KOPT-K1 (cell line): ENCODE measurements around the gene ROR2.
"Not testable (repeated sequence)": the region's sequence is repeated elsewhere in the genome, so short reads cannot be mapped to it uniquely, and the experiment has no call there.

Source experiments
- H3K27ac ChIP-seq: fragments of 200-600 bp; sonication (generic); 2 replicates; pipeline ENCODE4 v1.5.1; 2016; ENCODE audit warnings: antibody characterized with exemption, mild to moderate bottlenecking, low read depth, low read length; ENCODE audit not compliant: poor library complexity, severe bottlenecking
- H3K36me3 ChIP-seq: fragments of 200-600 bp; sonication (generic); 2 replicates; pipeline ENCODE4 v1.5.1; 2017; ENCODE audit warnings: antibody characterized with exemption, mild to moderate bottlenecking, low read length, moderate library complexity; ENCODE audit not compliant: insufficient read depth
- H3K9me3 ChIP-seq: fragments of 200-600 bp; sonication (generic); 2 replicates; pipeline ENCODE4 v1.5.1; 2017; ENCODE audit warnings: antibody characterized with exemption, low read length, mild to moderate bottlenecking; ENCODE audit not compliant: insufficient read depth, poor library complexity, severe bottlenecking

The ROR2 gene

DNA sequence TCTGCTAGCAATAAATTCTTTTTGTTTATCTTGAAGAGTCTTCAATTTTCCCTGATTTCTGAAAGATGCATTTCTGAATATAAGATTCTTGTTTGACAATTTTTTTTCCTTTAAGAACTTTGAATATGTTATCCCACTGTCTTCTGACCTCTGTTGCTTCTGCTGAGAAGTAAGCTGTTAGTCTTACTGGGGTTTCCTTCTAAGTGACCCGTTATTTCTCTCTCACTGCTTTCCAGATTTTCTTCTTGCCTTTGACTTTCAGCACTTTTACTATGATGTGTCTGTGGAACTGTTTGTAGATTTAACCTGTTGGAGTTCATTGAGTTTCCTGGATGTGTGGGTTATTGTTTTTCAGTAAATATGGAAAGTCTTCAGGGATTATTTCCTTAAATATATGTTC lies 321.1 kb downstream of the ROR2 start:
- no peaks in the 10 kb centered on the region for H3K9me3 ChIP-seq
- H3K36me3 ChIP-seq = no peaks in the 10 kb centered on the region
- no peak overlapping the region for H3K27ac ChIP-seq

- no peak overlapping the region for H3K27ac ChIP-seq
- no peaks in the 10 kb centered on the region for H3K9me3 ChIP-seq
- no peaks in the 10 kb centered on the region for H3K36me3 ChIP-seq
Observed at GRCh38 chr9:91625331-91625730, 324.7 kb downstream of the ROR2 start.

DNA sequence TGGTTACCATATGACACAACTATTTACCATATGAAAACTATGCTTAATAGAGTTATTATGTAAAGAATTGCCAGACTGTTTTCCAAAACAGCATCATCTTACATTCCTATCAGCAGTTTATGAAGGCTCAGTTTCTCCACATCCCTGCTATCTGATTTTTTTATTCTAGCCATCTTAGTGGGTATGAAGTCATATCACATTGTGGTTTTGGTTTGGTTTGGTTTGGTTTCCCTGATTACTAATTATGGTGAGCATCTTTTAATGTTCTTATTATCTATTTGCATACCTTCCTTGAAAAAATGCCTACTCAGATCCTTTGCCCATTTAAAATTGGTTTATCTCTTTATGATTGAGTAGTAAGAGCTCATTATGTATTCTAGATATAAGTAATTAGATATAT lies 327.0 kb downstream of the ROR2 start:
- H3K9me3 ChIP-seq = no peaks in the 10 kb centered on the region
- H3K27ac ChIP-seq = no peak overlapping the region
- H3K36me3 ChIP-seq = no peaks in the 10 kb centered on the region

GRCh38 chr9:91622121-91622520 lies 327.9 kb downstream of the ROR2 start:
- H3K9me3 ChIP-seq, H3K36me3 ChIP-seq, H3K27ac ChIP-seq: not testable (repeated sequence)

- H3K9me3 ChIP-seq, H3K27ac ChIP-seq, H3K36me3 ChIP-seq: not testable (repeated sequence)
Observed at GRCh38 chr9:91614044-91614443, 336.0 kb downstream of the ROR2 start.

GRCh38 chr9:91611582-91611981 lies 338.4 kb downstream of the ROR2 start:
- H3K36me3 ChIP-seq = no peaks in the 10 kb centered on the region
- H3K9me3 ChIP-seq = no peaks in the 10 kb centered on the region
- H3K27ac ChIP-seq = no peak overlapping the region

DNA sequence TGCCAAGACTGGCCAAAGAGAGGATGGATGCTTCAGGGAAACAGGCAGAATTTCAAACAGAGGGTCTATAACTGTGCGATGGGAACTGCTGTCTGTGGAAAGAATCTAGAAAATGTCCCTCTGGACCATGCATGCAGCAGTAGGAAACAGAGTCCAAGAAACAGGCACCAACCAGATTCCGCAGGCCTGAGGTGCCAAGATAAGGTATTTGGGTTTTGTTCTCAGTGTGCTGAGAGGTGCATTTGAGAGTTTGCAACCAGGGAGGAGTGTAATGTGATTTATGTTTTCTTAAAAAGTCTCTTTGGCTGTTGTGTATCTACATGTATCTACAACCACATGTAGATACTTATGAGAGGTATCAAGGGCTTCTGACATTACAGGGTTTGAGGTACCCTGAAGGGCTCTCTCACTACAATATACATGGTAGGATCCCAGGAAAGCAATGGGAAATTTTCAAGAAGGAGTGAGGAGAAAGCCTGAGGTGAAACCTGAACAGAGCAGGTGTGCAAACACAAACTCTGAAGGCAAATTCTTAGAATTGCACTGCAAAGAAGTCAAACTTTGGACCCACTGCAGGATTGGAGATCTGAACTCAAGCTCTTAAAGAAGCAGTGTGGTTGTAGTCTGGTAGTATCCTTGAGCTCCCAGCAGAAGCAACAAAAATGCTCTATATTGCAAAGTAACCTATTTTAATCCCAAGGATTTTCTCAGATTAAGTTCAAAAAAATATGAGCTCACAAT lies 343.6 kb downstream of the ROR2 start:
- H3K36me3 ChIP-seq = no peaks in the 10 kb centered on the region
- H3K9me3 ChIP-seq = no peaks in the 10 kb centered on the region
- H3K27ac ChIP-seq = no peak overlapping the region

GRCh38 chr9:91604451-91605179 lies 345.4 kb downstream of the ROR2 start:
- Histone ChIP-seq H3K9me3 (no peaks in the 10 kb centered on the region), H3K27ac (no peak overlapping the region), H3K36me3 (no peaks in the 10 kb centered on the region)

GRCh38 chr9:91603932-91604331 lies 346.1 kb downstream of the ROR2 start:
- H3K36me3 ChIP-seq = no peaks in the 10 kb centered on the region
- no peaks in the 10 kb centered on the region for H3K9me3 ChIP-seq
- H3K27ac ChIP-seq = no peak overlapping the region

DNA sequence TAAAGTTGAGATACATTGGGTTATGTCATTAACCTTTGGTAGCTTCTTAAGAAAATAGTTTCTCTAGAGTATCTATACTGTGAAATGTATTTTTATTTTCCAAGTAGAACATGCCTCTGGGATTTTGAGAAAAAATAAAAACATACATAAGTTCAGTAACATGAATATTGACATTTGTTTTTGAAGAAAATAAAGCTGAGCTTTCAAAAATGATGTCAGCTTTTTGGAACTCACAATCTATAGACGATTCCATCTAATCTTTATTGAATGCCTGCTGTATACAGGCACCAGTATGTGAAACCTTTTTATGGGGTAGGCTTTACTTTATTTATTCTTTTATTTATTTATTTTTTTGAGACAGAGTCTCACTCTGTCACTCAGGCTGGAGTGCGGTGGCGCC lies 350.5 kb downstream of the ROR2 start:
- Histone ChIP-seq H3K36me3 (no peaks in the 10 kb centered on the region), H3K27ac (no peak overlapping the region), H3K9me3 (no peaks in the 10 kb centered on the region)

DNA sequence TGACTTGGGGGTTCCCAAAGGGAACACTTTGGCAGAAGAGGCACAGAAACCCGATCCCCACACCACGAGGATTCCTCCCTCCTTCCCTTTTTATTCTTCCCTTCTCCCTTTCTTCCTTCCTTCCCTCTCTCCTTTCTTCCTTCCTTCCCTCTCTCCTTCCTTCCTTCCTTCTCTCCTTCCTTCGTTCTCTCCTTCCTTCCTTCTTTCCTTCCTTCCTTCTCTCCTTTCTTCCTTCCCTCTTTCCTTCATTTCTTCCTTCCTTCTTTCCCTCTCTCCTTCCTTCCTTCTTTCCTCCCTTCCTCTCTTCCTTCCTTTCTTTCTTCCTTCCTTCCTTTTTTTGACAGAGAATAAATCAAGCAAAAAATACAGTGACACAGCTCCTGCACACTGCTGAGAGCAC lies 358.4 kb downstream of the ROR2 start:
- no peaks in the 10 kb centered on the region for H3K36me3 ChIP-seq
- no peaks in the 10 kb centered on the region for H3K9me3 ChIP-seq
- H3K27ac ChIP-seq = no peak overlapping the region

DNA sequence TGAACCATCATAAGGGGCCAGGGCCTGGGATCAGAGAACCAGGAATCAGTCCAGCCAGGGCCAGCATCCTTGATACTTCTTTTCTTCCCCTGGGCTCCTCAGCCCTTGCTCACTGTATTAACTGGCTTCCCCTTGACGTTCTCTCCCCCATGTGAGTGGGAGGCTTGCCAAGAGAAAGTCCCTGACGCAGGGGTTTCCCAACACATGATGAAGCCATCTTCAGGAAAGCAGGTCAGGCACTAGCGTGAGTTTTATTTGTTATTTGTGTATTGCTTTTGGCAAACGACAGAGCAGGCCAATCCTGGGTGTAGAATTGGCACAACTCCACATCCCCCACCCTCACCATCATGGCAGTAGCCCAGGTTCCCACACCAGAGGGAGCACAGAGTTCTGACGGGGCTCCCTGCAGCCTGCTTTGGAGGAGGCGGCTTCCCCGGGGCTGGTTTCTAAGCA lies 360.9 kb downstream of the ROR2 start:
- Histone ChIP-seq H3K9me3 (no peaks in the 10 kb centered on the region), H3K27ac (no peak overlapping the region), H3K36me3 (no peaks in the 10 kb centered on the region)

DNA sequence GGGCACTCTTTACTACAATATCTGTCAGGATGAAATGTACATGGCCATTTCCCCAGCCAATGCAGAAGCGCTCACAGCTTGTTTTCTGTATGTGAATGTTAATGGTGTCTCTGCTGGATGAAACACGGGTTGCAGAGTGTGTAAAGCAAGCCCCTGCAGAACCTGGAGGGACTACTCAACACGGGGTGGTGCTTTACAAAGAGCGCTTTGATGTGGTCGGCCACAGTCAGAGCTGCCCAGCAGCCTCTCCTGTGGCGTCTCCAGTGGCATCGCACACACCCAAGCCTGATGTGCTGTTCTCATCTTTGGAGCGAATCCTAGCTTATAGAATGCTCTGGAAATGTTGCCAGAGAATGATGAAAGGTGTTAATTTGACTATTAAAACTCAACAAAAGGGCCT lies 363.7 kb downstream of the ROR2 start:
- no peak overlapping the region for H3K27ac ChIP-seq
- H3K9me3 ChIP-seq = no peaks in the 10 kb centered on the region
- no peaks in the 10 kb centered on the region for H3K36me3 ChIP-seq

DNA sequence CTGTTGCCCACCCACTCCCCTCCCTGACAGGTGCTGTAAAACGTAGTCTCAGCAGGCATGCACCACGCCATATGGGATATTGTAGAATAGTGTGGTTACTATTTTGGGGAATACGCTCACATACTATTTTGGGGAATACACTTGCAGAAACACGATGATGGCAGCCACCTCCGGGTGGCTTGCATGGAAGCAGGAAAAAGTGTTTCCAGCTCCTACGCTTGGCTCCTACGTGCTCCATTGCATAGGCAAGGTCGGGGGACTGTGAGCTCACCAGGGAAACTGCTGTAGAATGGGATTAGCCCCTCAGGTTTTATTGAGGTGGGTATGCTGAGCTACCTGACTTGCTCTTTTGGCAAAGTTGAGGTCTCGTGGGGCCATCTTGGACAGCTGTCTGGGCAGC lies 366.1 kb downstream of the ROR2 start:
- no peaks in the 10 kb centered on the region for H3K9me3 ChIP-seq
- H3K36me3 ChIP-seq = no peaks in the 10 kb centered on the region
- no peak overlapping the region for H3K27ac ChIP-seq

DNA sequence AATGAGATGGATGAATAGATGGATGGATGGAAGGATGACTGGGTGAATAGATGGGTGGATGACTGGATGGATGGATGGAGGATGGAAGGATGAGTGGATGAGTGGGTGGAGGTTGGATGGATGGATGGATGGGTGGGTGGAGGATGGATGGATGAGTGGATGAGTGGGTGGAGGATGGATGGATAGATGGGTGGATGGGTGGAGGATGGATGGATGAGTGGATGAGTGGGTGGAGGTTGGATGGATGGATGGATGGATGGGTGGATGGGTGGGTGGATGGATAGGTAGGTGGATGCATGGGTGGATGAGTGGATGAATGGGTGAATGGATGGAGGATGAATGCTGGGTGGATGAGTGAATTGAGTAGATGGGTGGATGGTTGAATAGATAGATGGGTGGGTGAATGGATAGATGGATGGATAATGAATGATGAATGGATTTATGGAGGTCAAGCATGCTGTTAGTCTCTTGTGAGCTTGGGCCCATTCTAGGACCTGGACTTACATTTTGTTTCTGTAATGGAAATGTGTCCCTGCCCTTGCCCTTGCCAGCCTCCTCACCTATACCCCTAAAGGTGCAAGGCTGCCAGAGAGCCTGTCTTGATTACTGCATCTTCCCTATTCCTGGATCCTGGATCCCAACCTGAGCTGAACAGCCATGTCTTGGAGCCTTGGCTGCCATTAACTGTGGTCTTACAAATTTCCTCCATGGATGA lies 366.7 kb downstream of the ROR2 start:
- no peaks in the 10 kb centered on the region for H3K9me3 ChIP-seq
- H3K36me3 ChIP-seq = no peaks in the 10 kb centered on the region
- H3K27ac ChIP-seq = no peak overlapping the region
